K562 (cell line): ENCODE measurements around the gene ITK. TPM values are rescaled to one million over a fixed set of nuclear protein-coding genes. Genes with fewer than 3 reads are reported as not detected.

ENCODE experiments used
- BACH1 ChIP-seq: fragments of 200-800 bp; sonication (Bioruptor generic); IDR thresholded peaks from 2 replicates; pipeline ENCODE4 v1.6.1; 2016; ENCODE audit warnings: missing genetic modification characterization, missing compliant biosample characterization
- DACH1 ChIP-seq: fragments of 450-650 bp; IDR thresholded peaks from 2 replicates; pipeline ENCODE4 v1.6.1; 2018; ENCODE audit not compliant: partially characterized antibody
- HDAC8 ChIP-seq: fragments of 450-650 bp; IDR thresholded peaks from 2 replicates; pipeline ENCODE4 v1.6.1; 2016; ENCODE audit warnings: mild to moderate bottlenecking, missing genetic modification characterization, moderate library complexity, missing compliant biosample characterization
- NR2C1 ChIP-seq, 2 experiments: fragments of 450-650 bp; IDR thresholded peaks; 2 replicates each; pipeline ENCODE4 v1.6.1; 2017; ENCODE audit warnings: mild to moderate bottlenecking in 2 of 2, antibody characterized with exemption in 1 of 2, inconsistent platforms in 1 of 2, missing compliant biosample characterization in 1 of 2, missing genetic modification characterization in 1 of 2
- SIN3B ChIP-seq: fragments of 450-650 bp; IDR thresholded peaks from 2 replicates; pipeline ENCODE4 v1.6.1; 2017; ENCODE audit warnings: low read depth, mild to moderate bottlenecking, moderate library complexity
- SMARCC2 ChIP-seq: fragments of 450-650 bp; IDR thresholded peaks from 2 replicates; pipeline ENCODE4 v1.6.1; 2017; ENCODE audit warnings: antibody characterized with exemption, moderate library complexity, mild to moderate bottlenecking, low read depth
- SREBF2 ChIP-seq: sonication (generic); formaldehyde crosslinking; IDR thresholded peaks from 2 replicates; pipeline ENCODE4 v1.4.0; 2020; ENCODE audit warnings: mild to moderate bottlenecking, missing genetic modification reagents
- THRAP3 ChIP-seq: fragments of 450-650 bp; IDR thresholded peaks from 2 replicates; pipeline ENCODE4 v1.6.1; 2016; ENCODE audit warnings: mild to moderate bottlenecking, inconsistent platforms, borderline replicate concordance
- ZNF324 ChIP-seq: fragments of 250-450 bp; sonication (Bioruptor Pico); IDR thresholded peaks from 2 replicates; pipeline ENCODE4 v1.4.0; 2020; ENCODE audit warnings: mild to moderate bottlenecking
- ZNF780A ChIP-seq: fragments of 250-450 bp; sonication (Bioruptor Pico); IDR thresholded peaks from 2 replicates; pipeline ENCODE4 v1.5.0; 2021; ENCODE audit warnings: mild to moderate bottlenecking
- polyA plus RNA-seq, 8 experiments: library from polyadenylated mRNA; depleted of rRNA in 4 of 8; stranded (reverse) in 5 of 8; unstranded in 3 of 8; fragments of >200 nt; fragmentation: Nextera tagmentation in 2 of 8; fragmentation: Illumina TruSeq in 1 of 8; extraction: Ambion mirVana in 2 of 8; extraction: Trizol in 1 of 8; gene quantifications; 2 replicates each; pipeline versions ENCODE4 v1.2.1 to v1.2.3, GENCODE V29; 2011 to 2014; ENCODE audit warnings: inconsistent platforms in 1 of 8, missing spikeins in 1 of 8
- total RNA-seq, 7 experiments: library from RNA; depleted of rRNA in 6 of 7; stranded (reverse); fragments of >200 nt in 6 of 7; fragmentation: Illumina TruSeq in 2 of 7; extraction: Trizol in 2 of 7; gene quantifications; 2 replicates each; pipeline versions ENCODE4 v1.2.1 to v1.2.3, GENCODE V29; 2011 to 2021; ENCODE audit warnings: low replicate concordance in 1 of 7
- TF ChIP-seq, protein P1 (sequence below): fragments of 200-600 bp; sonication (generic); IDR thresholded peaks from one replicate; pipeline ENCODE4 v1.6.1; 2012; ENCODE audit warnings: mild to moderate bottlenecking, low read depth, low read length, inconsistent platforms
- TF ChIP-seq, protein P2 (sequence below): sonication (generic); formaldehyde crosslinking; IDR thresholded peaks from 2 replicates; pipeline ENCODE4 v1.8.1; 2022; ENCODE audit warnings: missing genetic modification reagents
- TF ChIP-seq, protein P3 (sequence below): sonication (generic); formaldehyde crosslinking; IDR thresholded peaks from 2 replicates; pipeline ENCODE4 v1.8.1; 2023; ENCODE audit warnings: mild to moderate bottlenecking, missing genetic modification reagents

ITK gene
- total and polyA plus RNA-seq, 9 of the 15 experiments (the other 6 are each of a cell fraction or from before 2014, with no cell fraction given) = 0.04 to 0.75 TPM; not detected in 7

DNA sequence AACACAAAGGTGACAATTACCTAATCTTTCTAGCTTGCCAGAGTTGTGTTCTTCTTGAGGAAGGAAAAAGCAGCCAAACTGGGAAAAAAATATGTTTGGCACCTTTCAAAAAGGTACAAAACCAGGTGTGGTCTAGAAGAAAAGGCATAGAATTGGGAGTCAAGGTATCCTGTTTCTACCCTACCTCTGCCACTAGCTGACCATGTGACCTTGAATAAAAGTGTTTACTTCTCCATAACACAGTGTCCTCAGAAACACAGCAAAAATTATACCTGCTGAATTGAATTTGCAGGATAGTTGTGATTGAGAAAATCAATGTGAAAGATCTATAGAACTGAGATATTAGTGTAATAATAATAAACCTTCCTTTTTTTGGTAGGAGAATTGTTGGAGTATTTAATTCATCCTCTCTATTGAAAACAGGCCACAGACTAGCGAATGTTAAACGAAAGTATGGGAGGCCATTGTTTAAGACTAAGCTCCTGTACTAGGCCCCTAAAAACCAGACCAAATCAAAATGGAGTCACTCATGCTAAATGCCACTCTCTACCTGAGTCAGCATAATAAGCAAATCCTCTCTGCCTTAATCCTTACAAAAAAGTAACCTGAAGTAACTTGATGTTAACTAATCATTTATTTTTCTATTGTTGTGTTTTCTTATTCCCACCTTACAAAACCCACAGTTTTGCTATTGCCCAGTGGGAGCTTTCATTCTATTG, 97.8 kb downstream of the ITK start (continued):
- TF ChIP-seq, protein P1, sequence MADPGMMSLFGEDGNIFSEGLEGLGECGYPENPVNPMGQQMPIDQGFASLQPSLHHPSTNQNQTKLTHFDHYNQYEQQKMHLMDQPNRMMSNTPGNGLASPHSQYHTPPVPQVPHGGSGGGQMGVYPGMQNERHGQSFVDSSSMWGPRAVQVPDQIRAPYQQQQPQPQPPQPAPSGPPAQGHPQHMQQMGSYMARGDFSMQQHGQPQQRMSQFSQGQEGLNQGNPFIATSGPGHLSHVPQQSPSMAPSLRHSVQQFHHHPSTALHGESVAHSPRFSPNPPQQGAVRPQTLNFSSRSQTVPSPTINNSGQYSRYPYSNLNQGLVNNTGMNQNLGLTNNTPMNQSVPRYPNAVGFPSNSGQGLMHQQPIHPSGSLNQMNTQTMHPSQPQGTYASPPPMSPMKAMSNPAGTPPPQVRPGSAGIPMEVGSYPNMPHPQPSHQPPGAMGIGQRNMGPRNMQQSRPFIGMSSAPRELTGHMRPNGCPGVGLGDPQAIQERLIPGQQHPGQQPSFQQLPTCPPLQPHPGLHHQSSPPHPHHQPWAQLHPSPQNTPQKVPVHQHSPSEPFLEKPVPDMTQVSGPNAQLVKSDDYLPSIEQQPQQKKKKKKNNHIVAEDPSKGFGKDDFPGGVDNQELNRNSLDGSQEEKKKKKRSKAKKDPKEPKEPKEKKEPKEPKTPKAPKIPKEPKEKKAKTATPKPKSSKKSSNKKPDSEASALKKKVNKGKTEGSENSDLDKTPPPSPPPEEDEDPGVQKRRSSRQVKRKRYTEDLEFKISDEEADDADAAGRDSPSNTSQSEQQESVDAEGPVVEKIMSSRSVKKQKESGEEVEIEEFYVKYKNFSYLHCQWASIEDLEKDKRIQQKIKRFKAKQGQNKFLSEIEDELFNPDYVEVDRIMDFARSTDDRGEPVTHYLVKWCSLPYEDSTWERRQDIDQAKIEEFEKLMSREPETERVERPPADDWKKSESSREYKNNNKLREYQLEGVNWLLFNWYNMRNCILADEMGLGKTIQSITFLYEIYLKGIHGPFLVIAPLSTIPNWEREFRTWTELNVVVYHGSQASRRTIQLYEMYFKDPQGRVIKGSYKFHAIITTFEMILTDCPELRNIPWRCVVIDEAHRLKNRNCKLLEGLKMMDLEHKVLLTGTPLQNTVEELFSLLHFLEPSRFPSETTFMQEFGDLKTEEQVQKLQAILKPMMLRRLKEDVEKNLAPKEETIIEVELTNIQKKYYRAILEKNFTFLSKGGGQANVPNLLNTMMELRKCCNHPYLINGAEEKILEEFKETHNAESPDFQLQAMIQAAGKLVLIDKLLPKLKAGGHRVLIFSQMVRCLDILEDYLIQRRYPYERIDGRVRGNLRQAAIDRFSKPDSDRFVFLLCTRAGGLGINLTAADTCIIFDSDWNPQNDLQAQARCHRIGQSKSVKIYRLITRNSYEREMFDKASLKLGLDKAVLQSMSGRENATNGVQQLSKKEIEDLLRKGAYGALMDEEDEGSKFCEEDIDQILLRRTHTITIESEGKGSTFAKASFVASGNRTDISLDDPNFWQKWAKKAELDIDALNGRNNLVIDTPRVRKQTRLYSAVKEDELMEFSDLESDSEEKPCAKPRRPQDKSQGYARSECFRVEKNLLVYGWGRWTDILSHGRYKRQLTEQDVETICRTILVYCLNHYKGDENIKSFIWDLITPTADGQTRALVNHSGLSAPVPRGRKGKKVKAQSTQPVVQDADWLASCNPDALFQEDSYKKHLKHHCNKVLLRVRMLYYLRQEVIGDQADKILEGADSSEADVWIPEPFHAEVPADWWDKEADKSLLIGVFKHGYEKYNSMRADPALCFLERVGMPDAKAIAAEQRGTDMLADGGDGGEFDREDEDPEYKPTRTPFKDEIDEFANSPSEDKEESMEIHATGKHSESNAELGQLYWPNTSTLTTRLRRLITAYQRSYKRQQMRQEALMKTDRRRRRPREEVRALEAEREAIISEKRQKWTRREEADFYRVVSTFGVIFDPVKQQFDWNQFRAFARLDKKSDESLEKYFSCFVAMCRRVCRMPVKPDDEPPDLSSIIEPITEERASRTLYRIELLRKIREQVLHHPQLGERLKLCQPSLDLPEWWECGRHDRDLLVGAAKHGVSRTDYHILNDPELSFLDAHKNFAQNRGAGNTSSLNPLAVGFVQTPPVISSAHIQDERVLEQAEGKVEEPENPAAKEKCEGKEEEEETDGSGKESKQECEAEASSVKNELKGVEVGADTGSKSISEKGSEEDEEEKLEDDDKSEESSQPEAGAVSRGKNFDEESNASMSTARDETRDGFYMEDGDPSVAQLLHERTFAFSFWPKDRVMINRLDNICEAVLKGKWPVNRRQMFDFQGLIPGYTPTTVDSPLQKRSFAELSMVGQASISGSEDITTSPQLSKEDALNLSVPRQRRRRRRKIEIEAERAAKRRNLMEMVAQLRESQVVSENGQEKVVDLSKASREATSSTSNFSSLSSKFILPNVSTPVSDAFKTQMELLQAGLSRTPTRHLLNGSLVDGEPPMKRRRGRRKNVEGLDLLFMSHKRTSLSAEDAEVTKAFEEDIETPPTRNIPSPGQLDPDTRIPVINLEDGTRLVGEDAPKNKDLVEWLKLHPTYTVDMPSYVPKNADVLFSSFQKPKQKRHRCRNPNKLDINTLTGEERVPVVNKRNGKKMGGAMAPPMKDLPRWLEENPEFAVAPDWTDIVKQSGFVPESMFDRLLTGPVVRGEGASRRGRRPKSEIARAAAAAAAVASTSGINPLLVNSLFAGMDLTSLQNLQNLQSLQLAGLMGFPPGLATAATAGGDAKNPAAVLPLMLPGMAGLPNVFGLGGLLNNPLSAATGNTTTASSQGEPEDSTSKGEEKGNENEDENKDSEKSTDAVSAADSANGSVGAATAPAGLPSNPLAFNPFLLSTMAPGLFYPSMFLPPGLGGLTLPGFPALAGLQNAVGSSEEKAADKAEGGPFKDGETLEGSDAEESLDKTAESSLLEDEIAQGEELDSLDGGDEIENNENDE = no peak
- TF ChIP-seq HDAC8 (tag) = peak; percentile 92
- TF ChIP-seq THRAP3 = no peak
- no peak for TF ChIP-seq SMARCC2
- TF ChIP-seq, protein P2, sequence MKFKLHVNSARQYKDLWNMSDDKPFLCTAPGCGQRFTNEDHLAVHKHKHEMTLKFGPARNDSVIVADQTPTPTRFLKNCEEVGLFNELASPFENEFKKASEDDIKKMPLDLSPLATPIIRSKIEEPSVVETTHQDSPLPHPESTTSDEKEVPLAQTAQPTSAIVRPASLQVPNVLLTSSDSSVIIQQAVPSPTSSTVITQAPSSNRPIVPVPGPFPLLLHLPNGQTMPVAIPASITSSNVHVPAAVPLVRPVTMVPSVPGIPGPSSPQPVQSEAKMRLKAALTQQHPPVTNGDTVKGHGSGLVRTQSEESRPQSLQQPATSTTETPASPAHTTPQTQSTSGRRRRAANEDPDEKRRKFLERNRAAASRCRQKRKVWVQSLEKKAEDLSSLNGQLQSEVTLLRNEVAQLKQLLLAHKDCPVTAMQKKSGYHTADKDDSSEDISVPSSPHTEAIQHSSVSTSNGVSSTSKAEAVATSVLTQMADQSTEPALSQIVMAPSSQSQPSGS (CRISPR knock-in tag) = no peak
- no peak for TF ChIP-seq DACH1
- TF ChIP-seq SIN3B = no peak
- TF ChIP-seq SREBF2 (CRISPR knock-in tag) = no peak
- 0 out of 2 replicates have a peak, but pooled peaks have one; percentile 23 for TF ChIP-seq ZNF780A
- TF ChIP-seq BACH1 = peak; percentile 92
- TF ChIP-seq NR2C1 (IDR thresholded peaks at IDR 0.05) = no peak
- peak; percentile 85 for TF ChIP-seq NR2C1 (tag; IDR thresholded peaks at IDR 0.05)
- TF ChIP-seq ZNF324 (CRISPR knock-in tag) = peak; percentile 74
- TF ChIP-seq, protein P3, sequence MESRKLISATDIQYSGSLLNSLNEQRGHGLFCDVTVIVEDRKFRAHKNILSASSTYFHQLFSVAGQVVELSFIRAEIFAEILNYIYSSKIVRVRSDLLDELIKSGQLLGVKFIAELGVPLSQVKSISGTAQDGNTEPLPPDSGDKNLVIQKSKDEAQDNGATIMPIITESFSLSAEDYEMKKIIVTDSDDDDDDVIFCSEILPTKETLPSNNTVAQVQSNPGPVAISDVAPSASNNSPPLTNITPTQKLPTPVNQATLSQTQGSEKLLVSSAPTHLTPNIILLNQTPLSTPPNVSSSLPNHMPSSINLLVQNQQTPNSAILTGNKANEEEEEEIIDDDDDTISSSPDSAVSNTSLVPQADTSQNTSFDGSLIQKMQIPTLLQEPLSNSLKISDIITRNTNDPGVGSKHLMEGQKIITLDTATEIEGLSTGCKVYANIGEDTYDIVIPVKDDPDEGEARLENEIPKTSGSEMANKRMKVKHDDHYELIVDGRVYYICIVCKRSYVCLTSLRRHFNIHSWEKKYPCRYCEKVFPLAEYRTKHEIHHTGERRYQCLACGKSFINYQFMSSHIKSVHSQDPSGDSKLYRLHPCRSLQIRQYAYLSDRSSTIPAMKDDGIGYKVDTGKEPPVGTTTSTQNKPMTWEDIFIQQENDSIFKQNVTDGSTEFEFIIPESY (CRISPR knock-in tag) = no peak
